Mesothelial cell of epicardium (in vitro differentiated cells): Measurements from ENCODE around the gene SLC16A10. TPM values are rescaled to one million over a fixed set of nuclear protein-coding genes. Genes with fewer than 3 reads are reported as not detected.

Source experiments
- DNase-seq, 2 experiments: peaks; one replicate each; pipeline ENCODE4 v3.0.0; 2021; ENCODE audit warnings: low spot score in 2 of 2; ENCODE audit not compliant: unreplicated experiment in 2 of 2
- H3K27ac Mint-ChIP-seq: 2 replicates; pipeline ENCODE4 v1.8.0; 2021; ENCODE audit warnings: mixed read lengths
- H3K27me3 Mint-ChIP-seq: 2 replicates; pipeline ENCODE4 v1.8.0; 2021; ENCODE audit warnings: low read depth, mixed read lengths
- H3K36me3 Mint-ChIP-seq: 2 replicates; pipeline ENCODE4 v1.8.0; 2021; ENCODE audit warnings: mixed read lengths
- H3K4me1 Mint-ChIP-seq: 2 replicates; pipeline ENCODE4 v1.8.0; 2021; ENCODE audit warnings: mixed read lengths
- H3K4me3 Mint-ChIP-seq: 2 replicates; pipeline ENCODE4 v1.8.0; 2021; ENCODE audit warnings: mild to moderate bottlenecking, moderate library complexity, mixed read lengths
- H3K9me3 Mint-ChIP-seq: 2 replicates; pipeline ENCODE4 v1.8.0; 2021; ENCODE audit warnings: mixed read lengths
- CTCF ChIP-seq: fragments of 200-600 bp; sonication (generic); IDR thresholded peaks from one replicate; pipeline ENCODE4 v1.5.0; 2021; ENCODE audit warnings: antibody characterized with exemption; ENCODE audit not compliant: unreplicated experiment
- total RNA-seq: library from RNA; stranded (reverse); gene quantifications from 3 replicates; pipeline ENCODE4 v1.2.1, GENCODE V29; 2021

SLC16A10 gene
- total RNA-seq, 1 donor from 2014 or later, result 18.0 TPM

GRCh38 chr6:111215131-111215530 is 127.8 kb downstream of the SLC16A10 start:
- no peaks in the 10 kb centered on the region for H3K9me3 Mint-ChIP-seq
- no peaks in the 10 kb centered on the region for H3K4me1 Mint-ChIP-seq
- H3K36me3 Mint-ChIP-seq, result peaks cover 5% of the 10 kb centered on the region
- no peak overlapping the region for H3K27ac Mint-ChIP-seq
- no peak overlapping the region for H3K4me3 Mint-ChIP-seq
- DNase-seq, result no peak
- TF ChIP-seq CTCF, result no peak
- no peaks in the 10 kb centered on the region for H3K27me3 Mint-ChIP-seq

GRCh38 chr6:111219785-111220184 is 132.5 kb downstream of the SLC16A10 start:
- H3K9me3 Mint-ChIP-seq, result no peaks in the 10 kb centered on the region
- TF ChIP-seq CTCF, result no peak
- DNase-seq, result no peak
- no peak overlapping the region for H3K27ac Mint-ChIP-seq
- no peaks in the 10 kb centered on the region for H3K27me3 Mint-ChIP-seq
- H3K36me3 Mint-ChIP-seq, result peaks cover 5% of the 10 kb centered on the region
- H3K4me3 Mint-ChIP-seq, result no peak overlapping the region
- peaks cover 4% of the 10 kb centered on the region for H3K4me1 Mint-ChIP-seq

GRCh38 chr6:111220383-111221031 is 133.2 kb downstream of the SLC16A10 start:
- peaks cover 5% of the 10 kb centered on the region for H3K36me3 Mint-ChIP-seq
- no peaks in the 10 kb centered on the region for H3K27me3 Mint-ChIP-seq
- peaks cover 4% of the 10 kb centered on the region for H3K4me1 Mint-ChIP-seq
- no peak for DNase-seq
- H3K4me3 Mint-ChIP-seq, result no peak overlapping the region
- TF ChIP-seq CTCF, result no peak
- H3K27ac Mint-ChIP-seq, result peak overlapping the region; percentile 4
- H3K9me3 Mint-ChIP-seq, result no peaks in the 10 kb centered on the region

- no peak for TF ChIP-seq CTCF
- no peak overlapping the region for H3K4me3 Mint-ChIP-seq
- no peak for DNase-seq
- no peak overlapping the region for H3K27ac Mint-ChIP-seq
- H3K36me3 Mint-ChIP-seq, result peaks cover 5% of the 10 kb centered on the region
- H3K27me3 Mint-ChIP-seq, result no peaks in the 10 kb centered on the region
- H3K4me1 Mint-ChIP-seq, result peaks cover 4% of the 10 kb centered on the region
- H3K9me3 Mint-ChIP-seq, result no peaks in the 10 kb centered on the region
These were observed 134.5 kb downstream of the SLC16A10 start for GRCh38 chr6:111221804-111222203.

- peaks cover 3% of the 10 kb centered on the region for H3K36me3 Mint-ChIP-seq
- H3K27ac Mint-ChIP-seq, result no peak overlapping the region
- peaks cover 4% of the 10 kb centered on the region for H3K4me1 Mint-ChIP-seq
- no peak for DNase-seq
- H3K27me3 Mint-ChIP-seq, result no peaks in the 10 kb centered on the region
- H3K4me3 Mint-ChIP-seq, result no peak overlapping the region
- TF ChIP-seq CTCF, result no peak
- H3K9me3 Mint-ChIP-seq, result no peaks in the 10 kb centered on the region
These were observed 135.0 kb downstream of the SLC16A10 start for GRCh38 chr6:111222341-111222740.

- Mint-ChIP-seq H3K9me3 (no peaks in the 10 kb centered on the region), H3K27ac (no peak overlapping the region), H3K36me3 (no peaks in the 10 kb centered on the region), H3K4me3 (no peak overlapping the region), H3K27me3 (no peaks in the 10 kb centered on the region), H3K4me1 (peaks cover 3% of the 10 kb centered on the region)
- DNase-seq, result no peak
- no peak for TF ChIP-seq CTCF
These were observed 140.8 kb downstream of the SLC16A10 start for GRCh38 chr6:111228094-111228493.
